ENCODE data around the gene SFTPD. TPM values are rescaled to one million over a fixed set of nuclear protein-coding genes. Genes with fewer than 3 reads are reported as not detected.

Gene SFTPD
- total and polyA plus RNA-seq, 2 of the 8 experiments (the other 6 are each of a cell fraction or from before 2014, with no cell fraction given) = 0.21 to 0.54 TPM

- H3K23ac ChIP-seq (ENCODE audit: insufficient read length) = no peak overlapping the region
- no peak overlapping the region for H3K4ac ChIP-seq (replicated peaks; ENCODE audit: insufficient read length, low read depth, low read length)
- H3K79me2 ChIP-seq (ENCODE audit: control insufficient read depth in 1 of 2, insufficient read depth in 2 of 2, low read length in 2 of 2) = no peaks in the 10 kb centered on the region
- no peak for FAIRE-seq
- H3K14ac ChIP-seq (ENCODE audit: insufficient read length) = no peak overlapping the region
- H4K8ac ChIP-seq (ENCODE audit: extremely low read depth, insufficient read depth, low read length) = no peak overlapping the region
- peaks cover 3 to 21% (median 16%) of the 10 kb centered on the region in 4 experiments for H3K27me3 ChIP-seq (replicated peaks in 1 of 4; ENCODE audit: control insufficient read depth in 3 of 4, extremely low read depth in 1 of 4, insufficient read depth in 3 of 4, low read length in 3 of 4)
- H2BK20ac ChIP-seq (ENCODE audit: low read length) = no peak overlapping the region
- ChIA-PET CTCF (ENCODE audit: partially characterized antibody) (interaction anchor here (0.9 kb wide), 1 partner anchor 8 kb away, joined by 4 read pairs; no protein-coding TSS in a partner anchor), POLR2A (ENCODE audit: partially characterized antibody) (no interaction called here)
- no peak overlapping the region for H2AFZ ChIP-seq (ENCODE audit: low read length)
- 92% methylated on average over 3 of the region's 3 CpGs; no CpG with 5 or more reads in 1 of the 2 experiments for WGBS, 2 experiments (ENCODE audit: extremely low coverage in 1 of 2, insufficient coverage in 1 of 2, insufficient read length in 1 of 2, insufficient replicate concordance in 2 of 2, low coverage in 1 of 2, low lambda C conversion rate in 2 of 2, missing lambda C conversion rate in 1 of 2)
- no peak overlapping the region for H3K18ac ChIP-seq (ENCODE audit: extremely low read depth, low read length)
- H3K23me2 ChIP-seq (ENCODE audit: low read depth, low read length) = peaks cover 7% of the 10 kb centered on the region; the same call in 1 of the 2 replicates
- H4K20me1 ChIP-seq (replicated peaks in 1 of 2; ENCODE audit: control insufficient read depth in 1 of 2, insufficient read depth in 2 of 2, low read length in 2 of 2) = no peaks in the 10 kb centered on the region
- no peak overlapping the region for H2BK15ac ChIP-seq (ENCODE audit: low read length)
- no peak overlapping the region for H2BK12ac ChIP-seq (ENCODE audit: low read depth, low read length)
- no peak overlapping the region for H3K56ac ChIP-seq (replicated peaks; ENCODE audit: insufficient read length, low read depth, low read length)
- DNase-seq (ENCODE audit: low read depth in 1 of 2, low spot score in 2 of 2) = no peak
- no peak overlapping the region for H2BK120ac ChIP-seq (replicated peaks; ENCODE audit: low read depth, low read length)
- no peak overlapping the region for H2BK5ac ChIP-seq (ENCODE audit: low read depth, low read length)
- H3K4me3 ChIP-seq (ENCODE audit: extremely low read depth in 1 of 4, insufficient read depth in 2 of 4, low read depth in 3 of 4, low read length in 4 of 4) = peak overlapping the region in 1 of 4 experiments; percentile 82; a peak in 1 of 8 replicates
- no peak overlapping the region for H2AK5ac ChIP-seq (ENCODE audit: low read depth, low read length)
- H3K4me2 ChIP-seq (ENCODE audit: insufficient read depth in 1 of 2, low read depth in 2 of 2, low read length in 2 of 2) = peak overlapping the region in 1 of 2 experiments; percentile 62; a peak in 1 of 4 replicates
- peaks cover 0 to 6% of the 10 kb centered on the region in 2 experiments; a peak in 2 of 4 replicates for H3K9me3 ChIP-seq (ENCODE audit: insufficient read depth in 2 of 2, low read depth in 1 of 2, low read length in 1 of 2)
- H3K4me1 ChIP-seq (replicated peaks in 1 of 4; ENCODE audit: control insufficient read depth in 3 of 4, insufficient read depth in 4 of 4, low read length in 3 of 4) = peaks cover 0 to 4% (median 2%) of the 10 kb centered on the region in 4 experiments; a peak in 2 of 7 replicates
- H3K79me1 ChIP-seq (ENCODE audit: low read depth, low read length) = no peaks in the 10 kb centered on the region
- no peak overlapping the region for H4K5ac ChIP-seq (ENCODE audit: insufficient read length, low read depth, low read length)
- no peak overlapping the region for H3K27ac ChIP-seq (ENCODE audit: low read depth, low read length)
- no peaks in the 10 kb centered on the region for H3K36me3 ChIP-seq (ENCODE audit: control insufficient read depth in 2 of 4, insufficient read depth in 4 of 4, low read length in 3 of 4)
- H3K9ac ChIP-seq (replicated peaks in 1 of 4; ENCODE audit: extremely low read depth in 1 of 4, low read depth in 3 of 4, low read length in 3 of 4) = no peak overlapping the region
- H4K91ac ChIP-seq (replicated peaks; ENCODE audit: insufficient read length, low read length) = no peak overlapping the region
- TF ChIP-seq TCF12 (IDR thresholded peaks at IDR 0.05; ENCODE audit: low read depth, low read length) = no peak
- no peak for TF ChIP-seq HDAC6 (IDR thresholded peaks at IDR 0.05; ENCODE audit: low read depth, low read length)
- TF ChIP-seq EZH2 (IDR thresholded peaks at IDR 0.05; ENCODE audit: low read depth, low read length, severe bottlenecking) = no peak
- no peak for TF ChIP-seq CTCF (IDR thresholded peaks at IDR 0.05; ENCODE audit: control extremely low read depth in 1 of 3, insufficient read depth in 1 of 3, low read depth in 1 of 3, low read length in 3 of 3)
- no peak for TF ChIP-seq ATF3 (IDR thresholded peaks at IDR 0.05; ENCODE audit: insufficient read depth, low read depth, low read length)
- no peak for TF ChIP-seq RFX5 (IDR thresholded peaks at IDR 0.05; ENCODE audit: borderline replicate concordance, low read depth, low read length)
- TF ChIP-seq FOSL1 (IDR thresholded peaks at IDR 0.05; ENCODE audit: insufficient read depth, low read depth, low read length) = no peak
- TF ChIP-seq KDM1A (IDR thresholded peaks at IDR 0.05; ENCODE audit: borderline replicate concordance, low read length) = no peak
- no peak for TF ChIP-seq ZNF274 (IDR thresholded peaks at IDR 0.05; ENCODE audit: borderline replicate concordance, extremely low read depth, low read length)
- TF ChIP-seq SRF (IDR thresholded peaks at IDR 0.05; ENCODE audit: low read depth, low read length) = no peak
Measured at GRCh38 chr10:79980711-79981110, 31.8 kb upstream of the SFTPD start.
